KOPT-K1 (cell line): ENCODE measurements around the gene ENDOV.
"Not testable (repeated sequence)": the region's sequence is repeated elsewhere in the genome, so short reads cannot be mapped to it uniquely, and the experiment has no call there.

Source experiments
- H3K27ac ChIP-seq: fragments of 200-600 bp; sonication (generic); 2 replicates; pipeline ENCODE4 v1.5.1; 2016; ENCODE audit warnings: antibody characterized with exemption, mild to moderate bottlenecking, low read depth, low read length; ENCODE audit not compliant: poor library complexity, severe bottlenecking
- H3K36me3 ChIP-seq: fragments of 200-600 bp; sonication (generic); 2 replicates; pipeline ENCODE4 v1.5.1; 2017; ENCODE audit warnings: antibody characterized with exemption, mild to moderate bottlenecking, low read length, moderate library complexity; ENCODE audit not compliant: insufficient read depth
- H3K9me3 ChIP-seq: fragments of 200-600 bp; sonication (generic); 2 replicates; pipeline ENCODE4 v1.5.1; 2017; ENCODE audit warnings: antibody characterized with exemption, low read length, mild to moderate bottlenecking; ENCODE audit not compliant: insufficient read depth, poor library complexity, severe bottlenecking

ENDOV gene

DNA sequence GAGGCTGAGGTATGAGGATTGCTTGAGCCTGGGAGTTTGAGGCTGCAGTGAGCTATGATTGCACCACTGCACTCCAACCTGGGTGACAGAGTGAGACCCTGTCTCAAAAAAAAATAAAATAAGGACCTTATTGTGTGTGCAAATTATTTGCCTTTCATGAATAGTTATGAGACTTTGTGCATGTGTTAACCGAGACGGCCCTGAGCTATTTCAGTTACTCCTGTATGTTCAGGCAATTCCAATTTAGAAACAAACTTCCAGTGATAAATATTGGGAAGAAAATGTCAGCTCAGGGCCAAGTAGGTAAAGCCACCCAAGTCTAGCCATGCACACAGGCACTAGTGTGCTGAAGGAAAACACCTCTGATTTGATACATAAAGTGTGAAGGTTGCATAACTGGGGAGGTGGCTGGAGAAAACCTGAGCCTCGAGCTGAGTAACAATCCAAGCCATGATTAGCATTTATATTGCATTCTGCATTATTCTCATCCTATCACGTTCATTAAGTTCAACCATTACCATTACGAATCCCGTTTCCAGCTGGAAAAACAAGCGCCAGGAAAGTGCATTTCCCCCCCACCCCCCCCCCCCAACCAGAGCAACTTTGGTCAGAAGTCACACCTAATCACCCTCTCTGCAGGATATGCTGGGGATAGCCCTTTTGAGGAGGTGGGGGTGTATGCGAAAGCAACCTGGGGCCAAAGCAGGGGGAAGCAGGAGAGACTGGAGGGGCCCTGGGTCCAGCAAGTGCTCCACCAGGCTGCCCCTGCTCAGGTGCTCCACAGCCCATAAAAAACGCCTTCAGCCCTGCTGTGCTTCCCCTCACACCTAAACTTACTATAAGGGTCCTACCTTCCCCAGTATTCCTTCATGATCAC lies 18.6 kb upstream of the ENDOV start:
- no peaks in the 10 kb centered on the region for H3K9me3 ChIP-seq
- H3K27ac ChIP-seq: no peak overlapping the region
- H3K36me3 ChIP-seq: peaks cover 51% of the 10 kb centered on the region

DNA sequence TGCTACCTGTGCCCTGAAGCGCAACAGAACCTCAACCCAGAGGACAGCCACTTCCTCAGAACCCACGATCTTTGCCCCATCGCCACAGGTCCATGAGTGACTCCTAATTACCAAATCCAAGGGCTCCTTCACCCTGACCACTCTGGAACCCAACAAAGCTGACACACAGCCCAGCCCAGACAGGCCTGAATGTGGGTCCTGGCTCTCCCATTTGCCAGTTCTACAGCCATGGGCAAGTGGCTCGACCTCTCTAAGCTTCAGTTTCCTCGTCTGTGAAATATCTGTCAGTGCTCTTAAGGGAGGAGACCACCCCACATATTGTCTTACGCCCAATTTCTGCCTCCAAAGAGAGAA lies 18.0 kb upstream of the ENDOV start:
- Histone ChIP-seq H3K36me3 (peaks cover 45% of the 10 kb centered on the region), H3K27ac (no peak overlapping the region), H3K9me3 (no peaks in the 10 kb centered on the region)

DNA sequence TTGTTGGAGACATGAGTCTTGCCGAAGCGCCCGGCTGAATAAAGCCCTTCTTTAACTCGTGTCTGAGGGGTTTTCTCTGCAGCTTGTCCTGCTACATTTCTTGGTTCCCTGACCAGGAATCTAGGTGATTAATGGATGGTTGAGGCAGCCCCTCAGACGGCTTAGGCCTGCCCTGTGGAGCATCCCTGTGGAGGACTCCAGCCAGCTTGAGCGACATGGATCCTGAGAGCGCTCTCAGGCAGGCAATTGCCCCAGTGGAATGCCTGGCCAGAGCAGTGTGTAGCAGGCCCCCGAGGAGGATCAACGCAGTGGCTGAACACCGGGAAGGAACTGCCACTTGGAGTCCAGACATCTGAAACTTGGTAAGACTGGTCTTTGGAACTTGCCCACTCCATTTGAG lies 17.3 kb upstream of the ENDOV start:
- no peak overlapping the region for H3K27ac ChIP-seq
- no peaks in the 10 kb centered on the region for H3K9me3 ChIP-seq
- H3K36me3 ChIP-seq: peaks cover 38% of the 10 kb centered on the region

DNA sequence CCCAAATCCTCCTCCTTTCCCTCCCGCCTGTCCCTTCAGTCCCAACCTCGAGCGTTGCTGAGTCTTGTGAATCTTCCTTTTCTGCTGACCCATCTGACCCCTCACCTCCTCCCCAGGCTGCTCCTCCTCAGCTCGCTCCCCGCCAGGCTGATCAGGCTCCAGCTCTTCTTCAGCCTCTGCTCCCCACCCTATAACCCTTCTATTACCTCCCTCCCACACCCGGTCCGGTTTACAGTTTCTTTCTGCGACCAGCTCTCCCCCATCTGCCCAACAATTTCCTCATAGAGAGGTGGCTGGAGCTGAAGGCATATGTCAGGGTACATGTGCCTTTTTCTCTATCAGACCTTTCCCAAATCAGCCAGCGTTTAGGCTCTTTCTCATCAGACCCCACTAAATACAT lies 13.9 kb upstream of the ENDOV start:
- H3K27ac ChIP-seq, H3K36me3 ChIP-seq, H3K9me3 ChIP-seq: not testable (repeated sequence)

DNA sequence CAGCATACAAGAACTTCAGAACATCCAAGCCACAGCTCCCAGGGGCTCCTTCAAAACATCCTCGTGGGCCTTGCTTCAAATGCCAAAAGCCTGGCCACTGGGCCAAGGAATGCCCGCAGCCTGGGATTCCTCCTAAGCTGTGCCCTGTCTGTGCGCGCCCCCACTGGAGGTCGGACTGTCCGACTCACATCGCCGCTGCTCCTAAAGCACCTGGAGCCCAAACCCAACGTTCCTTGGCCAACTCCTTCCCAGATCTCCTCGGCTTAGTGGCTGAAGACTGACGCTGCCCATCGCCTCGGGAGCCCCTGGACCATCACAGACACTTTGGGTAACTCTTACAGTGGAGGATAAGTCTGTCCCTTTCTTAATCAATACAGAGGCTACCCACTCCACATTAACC lies 12.9 kb upstream of the ENDOV start:
- not testable (repeated sequence) for H3K9me3 ChIP-seq, H3K36me3 ChIP-seq, H3K27ac ChIP-seq

DNA sequence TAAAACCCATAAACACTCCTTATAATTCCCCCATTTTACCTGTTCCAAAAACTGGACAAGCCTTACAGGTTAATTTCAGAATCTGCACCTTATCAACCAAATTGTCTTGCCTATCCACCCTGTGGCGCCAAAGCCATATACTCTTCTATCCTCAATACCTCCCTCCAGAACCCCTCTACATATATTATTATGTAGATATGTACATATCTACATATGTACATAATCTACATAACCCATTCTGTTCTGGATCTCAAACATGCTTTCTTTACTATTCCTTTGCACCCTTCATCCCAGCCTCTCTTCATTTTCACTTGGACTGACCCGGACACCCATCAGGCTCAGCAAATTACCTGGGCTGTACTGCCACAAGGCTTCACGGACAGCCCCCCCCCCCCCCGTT lies 12.0 kb upstream of the ENDOV start:
- no peaks in the 10 kb centered on the region for H3K36me3 ChIP-seq
- H3K27ac ChIP-seq: no peak overlapping the region
- no peaks in the 10 kb centered on the region for H3K9me3 ChIP-seq

DNA sequence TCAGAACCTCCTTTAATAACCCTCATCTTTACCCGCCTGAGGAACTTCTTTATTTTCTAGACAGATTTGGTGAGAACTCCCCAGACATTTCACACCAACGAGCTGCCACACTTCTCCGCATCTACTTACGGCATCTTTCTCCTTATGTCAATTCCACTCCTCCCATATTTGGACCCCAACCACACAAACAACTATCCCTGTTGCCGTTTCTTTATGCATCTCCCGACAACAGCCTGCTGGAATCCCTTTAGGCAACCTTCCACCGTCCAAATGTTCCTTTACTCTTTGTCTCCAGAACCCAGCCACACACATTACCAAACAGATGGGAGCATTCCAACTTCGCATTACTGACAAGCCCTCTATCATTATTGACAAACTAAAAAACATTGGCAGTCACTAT lies 8.8 kb upstream of the ENDOV start:
- no peaks in the 10 kb centered on the region for H3K36me3 ChIP-seq

DNA sequence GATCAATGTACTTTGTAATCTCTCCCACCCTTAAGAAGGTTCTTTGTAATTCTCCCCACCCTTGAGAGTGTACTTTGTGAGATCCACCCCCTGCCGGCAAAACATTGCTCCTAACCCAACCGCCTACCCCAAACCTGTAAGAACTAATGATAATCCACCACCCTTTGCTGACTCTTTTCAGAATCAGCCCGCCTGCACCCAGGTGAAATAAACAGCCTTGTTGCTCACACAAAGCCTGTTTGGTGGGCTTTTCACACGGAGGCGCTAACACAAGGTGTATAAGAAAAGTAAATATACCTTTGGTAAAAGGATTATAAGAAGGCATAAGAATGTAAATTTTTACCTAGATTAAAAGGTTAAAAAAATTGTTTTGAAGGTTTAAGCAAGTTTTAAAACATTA lies 7.0 kb upstream of the ENDOV start:
- H3K36me3 ChIP-seq: not testable (repeated sequence)

More for the DNA sequence above, 8.8 kb upstream of the ENDOV start:
- Histone ChIP-seq H3K9me3 (no peaks in the 10 kb centered on the region), H3K27ac (no peak overlapping the region)

DNA sequence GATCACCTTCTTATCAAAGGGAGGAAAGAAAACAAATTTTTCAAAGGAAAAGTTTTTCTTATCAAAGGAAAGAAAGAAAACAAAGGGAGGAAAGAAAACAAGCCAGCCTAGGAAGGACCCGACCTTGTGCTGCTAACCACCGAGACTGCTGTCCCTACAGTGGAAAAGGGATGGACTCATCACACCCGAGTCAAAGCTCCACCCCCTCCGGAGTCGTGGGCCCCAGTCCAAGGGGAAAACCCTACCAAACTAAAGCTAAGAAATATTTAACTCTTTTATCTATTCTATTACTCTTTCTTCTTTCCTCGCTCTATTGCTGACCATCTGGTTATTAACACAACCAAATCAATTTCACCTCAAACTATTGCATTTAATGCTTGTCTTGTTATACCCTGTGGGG lies 6.1 kb upstream of the ENDOV start:
- Histone ChIP-seq H3K36me3 (no peaks in the 10 kb centered on the region), H3K9me3 (no peaks in the 10 kb centered on the region), H3K27ac (no peak overlapping the region)

More for the DNA sequence above, 7.0 kb upstream of the ENDOV start:
- H3K27ac ChIP-seq, H3K9me3 ChIP-seq: not testable (repeated sequence)

DNA sequence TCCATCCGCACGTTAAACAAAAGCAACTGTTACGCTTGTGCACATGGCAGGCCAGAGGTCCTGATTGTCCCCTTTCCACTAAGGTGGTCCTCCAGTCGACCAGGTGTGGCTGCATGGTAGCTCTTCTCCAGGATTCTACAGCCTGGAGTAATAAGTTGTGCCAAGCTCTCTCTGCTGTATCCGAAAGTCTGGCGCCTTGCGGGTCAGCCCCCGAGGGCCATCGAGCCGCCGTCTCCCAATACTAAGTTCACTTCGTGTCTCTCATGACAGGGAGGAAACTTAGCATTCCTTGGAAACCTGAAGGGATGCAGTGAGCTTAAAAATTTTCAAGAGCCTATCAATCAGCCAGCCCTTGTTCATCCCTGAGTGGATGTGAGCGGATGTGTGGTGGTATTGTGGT lies 5.3 kb upstream of the ENDOV start:
- Histone ChIP-seq H3K27ac (no peak overlapping the region), H3K9me3 (no peaks in the 10 kb centered on the region), H3K36me3 (no peaks in the 10 kb centered on the region)

DNA sequence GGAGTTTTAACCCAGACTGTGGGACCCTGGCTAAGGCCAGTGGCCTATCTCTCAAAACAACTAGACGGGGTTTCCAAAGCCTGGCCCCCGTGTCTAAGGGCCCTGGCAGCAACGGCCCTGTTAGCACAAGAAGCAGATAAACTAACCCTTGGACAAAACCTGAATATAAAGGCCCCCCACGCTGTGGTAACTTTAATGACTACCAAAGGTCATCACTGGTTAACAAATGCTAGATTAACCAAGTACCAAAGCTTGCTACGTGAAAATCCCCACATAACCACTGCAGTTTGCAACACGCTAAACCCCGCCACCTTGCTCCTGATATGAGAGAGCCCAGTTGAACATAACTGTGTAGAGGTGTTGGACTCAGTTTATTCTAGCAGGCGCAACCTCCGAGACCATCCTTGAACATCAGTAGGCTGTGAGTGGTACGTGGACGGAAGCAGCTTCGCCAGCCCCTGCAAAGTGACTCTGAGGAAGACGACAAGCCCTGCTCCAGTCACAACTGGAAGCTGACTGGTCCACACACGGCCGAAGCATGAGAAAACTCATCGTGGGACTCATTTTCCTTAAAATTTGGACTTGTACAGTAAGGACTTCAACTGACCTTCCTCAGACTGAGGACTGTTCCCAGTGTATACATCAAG lies 4.4 kb upstream of the ENDOV start:
- H3K36me3 ChIP-seq, H3K9me3 ChIP-seq, H3K27ac ChIP-seq: not testable (repeated sequence)

DNA sequence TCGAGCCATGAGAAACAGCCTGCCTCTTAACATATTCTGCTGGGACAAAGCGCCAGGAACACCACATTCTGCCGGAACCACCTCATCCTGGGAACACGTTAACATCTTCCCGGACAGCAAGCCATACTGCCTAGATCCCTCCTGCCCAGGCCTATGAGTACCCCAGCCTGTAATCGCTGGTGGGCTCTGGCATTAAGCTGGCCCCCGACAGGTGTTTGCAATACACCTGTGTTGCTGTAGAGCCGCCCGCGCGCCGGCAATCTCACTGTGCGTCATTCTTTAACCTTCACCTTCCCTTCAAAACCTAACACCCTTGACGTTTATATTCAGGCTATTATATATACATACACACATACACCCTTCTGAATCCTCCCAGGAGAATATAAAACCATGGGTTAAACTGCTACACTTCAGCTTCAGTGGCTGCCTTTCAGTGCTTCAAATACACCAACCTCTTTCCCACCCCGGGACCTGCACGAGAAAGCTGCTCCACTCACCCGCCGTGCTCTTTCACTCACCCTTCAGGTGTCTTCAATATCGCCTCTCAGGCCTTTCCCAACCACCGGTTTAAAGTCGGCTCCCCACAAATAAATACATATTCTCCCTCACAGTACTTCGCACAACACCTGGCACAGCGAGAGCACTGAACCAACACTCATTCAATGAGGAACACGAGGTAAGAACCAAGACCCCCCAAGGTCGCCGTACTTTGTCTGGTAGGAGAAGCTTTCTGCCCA lies 1.0 kb upstream of the ENDOV start:
- H3K36me3 ChIP-seq: peaks cover 17% of the 10 kb centered on the region; the same call in 1 of the 2 replicates
- no peaks in the 10 kb centered on the region for H3K9me3 ChIP-seq
- no peak overlapping the region for H3K27ac ChIP-seq

DNA sequence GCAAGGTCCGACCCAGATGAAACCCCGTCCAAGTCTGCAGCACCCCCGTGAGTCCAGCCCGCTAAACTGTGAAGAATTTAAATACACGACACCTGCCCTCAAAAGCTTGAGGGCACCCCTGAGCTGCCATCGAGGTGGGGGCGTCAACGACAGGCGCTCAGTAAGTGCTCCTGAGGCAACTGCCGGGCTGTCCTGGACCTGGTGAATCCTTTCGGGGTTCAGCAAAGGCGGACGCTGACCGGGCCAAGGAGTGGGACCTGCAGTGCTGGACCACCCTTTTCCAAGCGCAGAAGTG lies 512 bp upstream of the ENDOV start:
- Histone ChIP-seq H3K9me3 (no peaks in the 10 kb centered on the region), H3K27ac (no peak overlapping the region), H3K36me3 (peaks cover 17% of the 10 kb centered on the region; the same call in 1 of the 2 replicates)

DNA sequence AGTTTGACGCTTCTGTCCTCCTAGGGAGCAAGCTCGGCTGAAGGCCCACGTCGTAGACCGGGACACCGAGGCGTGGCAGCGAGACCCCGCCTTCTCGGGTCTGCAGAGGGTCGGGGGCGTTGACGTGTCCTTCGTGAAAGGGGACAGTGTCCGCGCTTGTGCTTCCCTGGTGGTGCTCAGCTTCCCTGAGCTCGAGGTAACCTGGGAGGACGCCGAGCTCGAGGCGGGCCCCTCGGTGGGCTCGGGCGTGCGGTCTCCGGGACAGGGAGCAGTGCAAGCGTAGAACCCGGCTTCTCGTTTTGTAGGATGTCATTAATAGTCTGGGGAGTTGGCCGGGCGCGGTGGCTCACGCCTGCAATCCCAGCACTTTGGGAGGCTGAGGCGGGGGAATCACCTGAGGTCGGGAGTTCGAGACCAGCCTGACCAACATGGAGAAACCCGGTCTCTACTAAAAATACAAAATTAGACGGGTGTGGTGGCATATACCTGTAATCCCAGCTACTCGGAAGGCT lies 715 bp downstream of the ENDOV start:
- Histone ChIP-seq H3K36me3 (peaks cover 17% of the 10 kb centered on the region; the same call in 1 of the 2 replicates), H3K27ac (peak overlapping the region; percentile 52), H3K9me3 (no peaks in the 10 kb centered on the region)

DNA sequence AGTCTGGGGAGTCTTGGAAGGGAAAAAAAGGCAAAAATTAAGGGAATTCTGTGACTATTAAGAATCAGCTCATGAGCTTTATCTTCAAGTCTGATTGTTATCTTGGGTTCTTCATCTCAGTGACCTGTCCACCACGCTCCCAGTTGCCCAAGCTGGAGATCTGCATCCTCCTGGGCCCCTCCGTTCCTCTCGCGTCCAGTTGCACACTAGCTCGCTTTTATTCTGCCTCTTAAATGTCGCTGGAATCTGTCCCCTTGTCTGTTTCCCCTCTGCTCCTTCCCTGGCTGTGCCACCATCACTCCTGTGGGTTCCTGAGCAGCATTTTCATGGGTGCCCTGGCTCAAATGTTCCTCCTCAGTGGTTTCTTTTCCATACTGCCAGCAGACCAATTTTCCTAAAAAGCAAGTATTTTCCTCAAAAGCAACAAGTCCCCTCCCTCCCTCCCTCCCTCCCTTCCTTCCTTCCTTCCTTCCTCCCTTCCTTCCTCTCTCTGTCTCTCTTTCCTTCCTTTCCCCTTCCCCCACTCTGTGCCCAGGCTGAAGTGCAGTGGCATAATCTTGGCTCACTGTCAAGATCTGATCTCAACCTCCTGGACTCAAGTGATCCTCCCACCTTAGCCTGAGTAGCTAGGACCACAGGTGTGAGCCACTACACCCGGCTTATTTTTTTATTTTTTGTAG lies 1.4 kb downstream of the ENDOV start:
- H3K27ac ChIP-seq: no peak overlapping the region
- no peaks in the 10 kb centered on the region for H3K9me3 ChIP-seq
- H3K36me3 ChIP-seq: peaks cover 17% of the 10 kb centered on the region; the same call in 1 of the 2 replicates
